GM18858 (cell line): ENCODE measurements around the gene AEN.

Experiments used
- ATAC-seq: cut with Tn5 transposase; IDR thresholded peaks from one replicate; pipeline ENCODE4 v1.9.1; 2021; ENCODE audit not compliant: unreplicated experiment

Gene AEN

DNA sequence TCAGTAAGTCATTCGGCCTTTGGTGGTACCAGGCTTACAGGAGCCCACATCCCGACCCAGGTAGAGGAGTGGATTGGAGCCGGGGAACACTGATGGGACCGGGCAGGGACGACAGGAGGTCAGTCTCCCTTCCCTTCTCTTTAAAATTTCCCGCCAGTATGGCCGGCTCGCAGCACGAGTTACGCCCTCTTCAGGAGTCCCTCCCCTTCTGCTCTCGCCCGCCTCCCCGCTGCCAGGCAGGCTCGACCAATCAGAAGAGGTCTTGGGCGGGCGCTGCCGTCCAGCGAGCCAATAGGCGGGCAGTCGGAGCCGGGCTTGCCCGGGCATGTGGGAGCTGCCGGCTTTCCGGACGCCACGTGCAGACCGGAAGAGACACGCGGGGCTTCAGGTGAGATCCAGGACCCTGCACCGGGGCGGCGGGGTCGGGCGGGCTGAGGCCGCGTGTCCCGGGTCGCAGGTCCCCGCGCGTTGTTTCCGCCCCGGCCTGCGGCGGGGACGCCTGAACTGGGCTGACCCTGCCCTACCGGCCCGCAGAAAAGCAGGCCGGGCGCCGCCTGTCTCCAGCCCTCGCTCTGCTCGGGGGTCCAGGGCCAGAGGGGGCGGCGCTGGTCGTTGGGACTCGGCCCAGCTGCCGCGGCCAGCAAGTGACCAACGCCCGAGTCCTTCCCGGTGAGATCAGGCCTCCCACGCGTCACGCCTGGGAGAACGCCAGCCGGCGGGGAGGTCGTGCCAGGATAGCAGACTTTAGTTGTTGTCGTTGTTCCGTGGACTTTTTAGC is at the start of gene AEN:
Gene AEN, plus strand, starts transcription at position 346 of the 778 bp plus-strand sequence. CDS start 4,870 bp downstream, outside the sequence.
- ATAC-seq, result peak; percentile 91

GRCh38 chr15:88571852-88572259 is 49.3 kb upstream of the AEN start:
- ATAC-seq, result no peak

GRCh38 chr15:88574077-88574476 is 47.1 kb upstream of the AEN start:
- no peak for ATAC-seq

- ATAC-seq, result no peak
Observed at GRCh38 chr15:88574655-88575054, 46.5 kb upstream of the AEN start.

- ATAC-seq, result no peak
Observed at GRCh38 chr15:88579322-88579721, 41.8 kb upstream of the AEN start.

- no peak for ATAC-seq
Observed at GRCh38 chr15:88580532-88580931, 40.6 kb upstream of the AEN start.

- ATAC-seq, result no peak
Observed at GRCh38 chr15:88586401-88587162, 34.6 kb upstream of the AEN start.

DNA sequence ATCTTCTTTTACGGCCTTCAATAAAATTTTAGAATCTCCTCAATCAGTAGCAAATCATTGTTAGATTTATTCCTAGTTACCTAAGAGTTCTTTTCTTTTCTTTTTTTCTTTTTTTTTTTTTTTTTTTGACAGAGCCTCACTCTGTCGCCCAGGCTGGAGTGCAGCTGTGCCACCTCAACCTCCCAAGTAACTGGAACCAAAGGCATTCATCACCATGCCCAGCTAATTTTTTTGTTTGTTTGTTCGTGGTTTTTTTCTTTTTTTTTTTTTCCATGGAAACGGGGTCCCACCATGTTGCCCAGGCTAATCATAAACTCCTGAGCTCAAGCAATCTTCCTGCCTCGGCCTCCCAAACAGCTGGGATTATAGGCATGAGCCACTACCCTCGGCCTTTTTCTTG is 30.4 kb upstream of the AEN start:
- ATAC-seq, result no peak

DNA sequence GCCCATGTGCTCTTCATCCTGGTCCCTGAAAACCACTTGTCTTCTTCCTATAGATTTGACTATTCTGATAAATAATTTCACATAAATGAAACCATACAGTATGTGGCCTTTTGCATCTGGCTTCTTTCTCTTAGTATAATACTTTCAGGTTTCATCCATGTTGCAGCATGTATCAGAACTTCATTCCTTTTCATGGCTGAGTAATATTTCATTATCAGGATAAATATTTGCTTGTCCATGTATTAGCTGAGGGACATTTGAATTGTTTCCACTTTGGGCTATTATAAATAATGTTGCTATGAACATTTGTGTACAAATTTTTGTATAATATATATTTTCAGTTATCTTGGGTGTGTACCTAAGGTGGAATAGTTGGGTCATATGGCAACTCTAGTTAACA is 29.8 kb upstream of the AEN start:
- no peak for ATAC-seq

- no peak for ATAC-seq
Observed at GRCh38 chr15:88603885-88604284, 17.3 kb upstream of the AEN start.

DNA sequence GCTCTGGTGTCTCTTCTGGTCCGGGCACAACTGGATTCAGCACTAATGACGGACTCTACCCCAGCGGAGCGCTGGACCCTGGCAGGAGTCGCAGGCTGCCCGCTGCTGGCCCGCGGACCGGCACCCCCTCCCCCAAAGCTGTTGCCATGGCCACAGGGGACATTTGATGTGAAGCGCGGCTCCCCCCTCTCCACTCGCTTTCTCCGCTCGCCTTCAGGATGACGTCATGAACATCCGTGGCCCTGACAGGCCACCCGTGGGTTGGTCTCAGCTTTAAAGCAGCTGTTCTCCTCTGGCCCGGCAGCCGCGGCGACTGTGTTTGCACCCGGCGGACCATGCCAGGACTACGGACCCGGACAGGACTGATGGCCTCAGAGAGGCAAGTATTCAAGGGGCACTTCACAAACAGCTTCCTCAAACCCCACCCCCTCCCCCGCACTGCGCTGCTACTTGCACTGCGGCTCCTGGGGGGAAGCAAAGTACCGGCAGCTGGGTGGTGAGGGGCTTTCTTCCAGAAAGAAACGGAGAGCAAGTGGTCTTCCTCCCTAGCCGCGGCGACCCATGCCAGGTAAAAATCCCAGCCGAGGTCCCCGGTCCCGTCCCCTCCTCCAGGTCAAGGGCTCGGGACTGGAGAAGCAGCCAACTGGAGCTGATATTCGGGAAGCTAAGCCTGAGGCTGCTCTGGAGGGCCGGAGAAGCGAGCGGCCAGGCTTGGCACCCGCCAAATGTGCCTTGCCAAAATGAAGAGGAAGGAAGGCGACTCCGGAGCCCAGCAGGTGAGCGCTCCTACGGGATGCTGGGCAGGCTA is 16.6 kb upstream of the AEN start:
- no peak for ATAC-seq

GRCh38 chr15:88605189-88606069 is 15.7 kb upstream of the AEN start:
- no peak for ATAC-seq

- ATAC-seq, result no peak
Observed at GRCh38 chr15:88606070-88606794, 14.9 kb upstream of the AEN start.

GRCh38 chr15:88607951-88608350 is 13.2 kb upstream of the AEN start:
- no peak for ATAC-seq

- no peak for ATAC-seq
Observed at GRCh38 chr15:88608607-88609181, 12.4 kb upstream of the AEN start.

DNA sequence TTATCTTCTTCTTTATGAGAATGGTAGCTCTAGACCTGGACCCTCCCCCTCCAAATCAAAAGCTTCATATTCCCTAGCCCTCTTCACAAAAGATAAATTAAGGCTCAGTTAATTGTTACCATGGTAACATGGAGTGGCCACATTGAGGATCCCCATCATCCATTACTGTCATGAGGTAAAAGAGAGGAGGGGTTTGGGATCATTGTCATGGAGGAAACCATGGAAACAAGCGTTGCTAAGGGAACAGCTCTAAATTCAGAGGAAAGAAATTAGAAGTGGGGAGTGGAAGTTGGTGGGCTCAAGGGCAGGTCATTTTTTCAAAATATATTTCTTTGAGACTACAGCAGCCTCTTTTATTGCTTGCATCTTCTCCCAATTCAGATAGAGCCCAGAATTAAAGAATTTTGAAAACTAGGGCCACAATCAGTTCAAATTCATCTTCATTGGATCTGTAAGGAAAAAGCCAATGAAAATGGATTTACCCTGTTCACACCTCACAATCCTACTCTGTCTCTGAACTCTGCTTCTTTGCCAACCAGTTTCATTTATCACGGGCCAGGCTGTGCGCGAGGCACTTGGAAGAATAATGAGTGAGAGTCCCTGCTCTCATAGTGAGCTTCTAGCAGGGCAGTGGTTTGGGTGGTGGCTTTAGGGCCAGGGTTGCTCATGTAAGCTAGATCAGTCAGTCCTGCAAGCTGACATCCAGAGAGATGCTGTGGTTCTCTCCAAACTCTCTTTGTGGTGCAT is 11.6 kb upstream of the AEN start:
- no peak for ATAC-seq

DNA sequence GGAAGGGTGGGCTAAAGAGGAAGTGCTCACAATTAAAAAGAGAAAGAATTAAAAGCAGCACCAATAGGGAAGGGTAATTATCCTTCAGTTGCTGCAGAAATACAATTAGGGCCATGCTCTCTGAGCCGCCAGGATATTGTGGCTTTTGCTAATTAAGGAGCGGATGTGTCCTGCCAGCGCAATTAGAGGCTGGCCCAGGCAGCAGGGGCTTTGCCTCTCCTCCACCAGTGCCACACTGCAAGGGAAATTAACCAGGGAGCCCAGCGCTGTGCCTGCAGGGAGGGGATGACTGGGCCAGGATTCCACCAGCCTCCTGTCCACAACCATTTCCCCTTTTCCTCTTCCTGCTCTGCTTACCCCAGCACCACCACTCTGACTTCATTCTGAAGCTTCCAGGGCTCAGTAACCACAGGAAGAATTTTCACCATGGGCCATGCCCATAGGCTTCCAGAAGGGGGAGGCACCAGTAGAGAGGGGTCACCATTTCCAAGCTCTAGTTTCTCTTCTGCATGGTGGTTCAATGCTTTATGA is 10.4 kb upstream of the AEN start:
- no peak for ATAC-seq

DNA sequence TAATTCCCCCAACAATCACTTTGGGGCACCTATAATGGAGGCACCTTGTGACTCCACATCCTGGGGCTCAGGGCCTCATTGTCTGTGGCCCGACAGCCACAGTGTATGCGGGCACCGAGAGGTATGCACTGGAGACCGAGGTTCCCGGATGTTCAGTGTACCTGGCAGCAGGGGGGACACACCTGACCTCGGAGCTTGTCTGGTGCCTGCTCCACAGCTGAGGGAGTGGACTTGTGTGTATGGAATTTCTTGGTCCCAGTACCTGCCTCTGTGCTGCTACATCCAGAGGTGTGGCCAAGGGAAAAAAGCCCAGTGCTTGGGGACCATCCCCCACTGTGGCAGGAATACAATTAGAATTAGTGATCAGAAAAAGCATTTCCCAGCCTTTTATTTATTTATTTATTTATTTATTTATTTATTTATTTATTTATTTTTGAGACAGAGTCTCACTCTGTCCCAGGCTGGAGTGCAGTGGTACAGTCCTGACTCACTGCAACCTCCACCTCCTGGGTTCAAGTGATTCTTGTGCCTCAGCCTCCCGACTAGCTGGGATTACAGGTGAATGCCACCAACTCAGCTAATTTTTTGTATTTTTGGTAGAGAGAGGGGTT is 8.8 kb upstream of the AEN start:
- ATAC-seq, result no peak
